GM12864 (cell line): ENCODE data around the gene EIF4B.
A peak's percentile ranks its signal among the peaks of the same experiment; 100 is the strongest.

ENCODE experiments used
- DNase-seq: peaks from one replicate; pipeline ENCODE4 v3.0.0-alpha.2; 2011; ENCODE audit warnings: low read depth
- H3K4me3 ChIP-seq: 2 replicates; pipeline ENCODE4 v1.5.1; 2011; ENCODE audit warnings: mild to moderate bottlenecking, low read depth, low read length, control low read depth
- CTCF ChIP-seq: IDR thresholded peaks from 2 replicates; pipeline ENCODE4 v1.5.1; 2011; ENCODE audit warnings: low read depth, mild to moderate bottlenecking, moderate library complexity, low read length, control low read depth, inconsistent platforms; ENCODE audit errors: missing control alignments

The EIF4B gene

GRCh38 chr12:53050426-53051057, 44.3 kb downstream of the EIF4B start:
- no peak overlapping the region for H3K4me3 ChIP-seq

GRCh38 chr12:53051058-53051880, 45.0 kb downstream of the EIF4B start:
- TF ChIP-seq CTCF, result no peak
- DNase-seq, result no peak
- H3K4me3 ChIP-seq, result no peak overlapping the region

More at GRCh38 chr12:53050426-53051057, 44.3 kb downstream of the EIF4B start:
- TF ChIP-seq CTCF, result no peak
- DNase-seq, result no peak

GRCh38 chr12:53051881-53052412, 45.7 kb downstream of the EIF4B start:
- no peak overlapping the region for H3K4me3 ChIP-seq
- no peak for DNase-seq
- TF ChIP-seq CTCF, result no peak

GRCh38 chr12:53052419-53053217, 46.4 kb downstream of the EIF4B start:
- DNase-seq, result no peak
- no peak for TF ChIP-seq CTCF
- H3K4me3 ChIP-seq, result no peak overlapping the region

GRCh38 chr12:53053218-53054111, 47.2 kb downstream of the EIF4B start:
- no peak for DNase-seq
- H3K4me3 ChIP-seq, result peak overlapping the region; percentile 91
- peak; percentile 60 for TF ChIP-seq CTCF
